Immature natural killer cell (primary cell): ENCODE results near the gene REM1. TPM values are rescaled to one million over a fixed set of nuclear protein-coding genes. Genes with fewer than 3 reads are reported as not detected.
"Not testable (repeated sequence)": the region's sequence is repeated elsewhere in the genome, so short reads cannot be mapped to it uniquely, and the experiment has no call there.

Source experiments
- DNase-seq, 3 donors: peaks; one replicate each; pipeline ENCODE4 v3.0.0; 2022; ENCODE audit warnings: mixed read lengths in 1 of 3
- H3K27ac Mint-ChIP-seq, 6 donors: one replicate each; pipeline ENCODE4 v1.8.0; 2020; ENCODE audit warnings: mixed read lengths in 6 of 6, mild to moderate bottlenecking in 5 of 6, inconsistent platforms in 4 of 6, moderate library complexity in 3 of 6
- H3K27me3 Mint-ChIP-seq, 3 donors: one replicate each; pipeline ENCODE4 v1.8.0; 2020 to 2021; ENCODE audit warnings: low read depth in 3 of 3, mild to moderate bottlenecking in 3 of 3, mixed read lengths in 3 of 3, moderate library complexity in 3 of 3, inconsistent platforms in 1 of 3
- H3K36me3 Mint-ChIP-seq, 3 donors: one replicate each; pipeline ENCODE4 v1.8.0; 2020; ENCODE audit warnings: mixed read lengths in 3 of 3, inconsistent platforms in 2 of 3, mild to moderate bottlenecking in 2 of 3
- H3K4me1 Mint-ChIP-seq, 2 donors: one replicate each; pipeline ENCODE4 v1.8.0; 2020; ENCODE audit warnings: inconsistent platforms in 2 of 2, mild to moderate bottlenecking in 2 of 2, mixed read lengths in 2 of 2, moderate library complexity in 1 of 2
- H3K4me3 Mint-ChIP-seq, 5 donors: one replicate each; pipeline ENCODE4 v1.8.0; 2020; ENCODE audit warnings: mild to moderate bottlenecking in 5 of 5, mixed read lengths in 5 of 5, inconsistent platforms in 3 of 5, moderate library complexity in 3 of 5
- H3K9me3 Mint-ChIP-seq, 6 donors: one replicate each; pipeline ENCODE4 v1.8.0; 2020; ENCODE audit warnings: mild to moderate bottlenecking in 6 of 6, mixed read lengths in 6 of 6, inconsistent platforms in 4 of 6, moderate library complexity in 3 of 6
- polyA plus RNA-seq, 3 donors: library from polyadenylated mRNA; unstranded; fragments of 300-500 nt; fragmentation: Illumina TruSeq; gene quantifications; one replicate each; pipeline ENCODE4 v1.2.3, GENCODE V29; 2021

Gene REM1
- polyA plus RNA-seq, 3 donors from 2014 or later, result not detected

- not testable (repeated sequence) for H3K27me3 Mint-ChIP-seq, H3K4me3 Mint-ChIP-seq, DNase-seq, H3K9me3 Mint-ChIP-seq, H3K27ac Mint-ChIP-seq, H3K36me3 Mint-ChIP-seq
- peaks cover 30 to 52% of the 10 kb centered on the region in 2 donors for H3K4me1 Mint-ChIP-seq
Measured at GRCh38 chr20:31521267-31521666, 46.2 kb downstream of the REM1 start.

- Mint-ChIP-seq H3K4me3 (no peak overlapping the region), H3K4me1 (peaks cover 30 to 58% of the 10 kb centered on the region in 2 donors), H3K9me3 (no peaks in the 10 kb centered on the region), H3K27me3 (no peaks in the 10 kb centered on the region), H3K36me3 (peaks cover 0 to 9% (median 3%) of the 10 kb centered on the region in 3 donors), H3K27ac (peak overlapping the region in 2 of 6 donors; percentile 49 to 74)
- DNase-seq, result no peak
Measured at GRCh38 chr20:31522731-31523130, 47.6 kb downstream of the REM1 start.

- Mint-ChIP-seq H3K9me3 (no peaks in the 10 kb centered on the region), H3K36me3 (peaks cover 0 to 9% (median 3%) of the 10 kb centered on the region in 3 donors), H3K27ac (peak overlapping the region in 2 of 6 donors; percentile 34 to 67), H3K4me1 (peaks cover 30 to 58% of the 10 kb centered on the region in 2 donors), H3K27me3 (no peaks in the 10 kb centered on the region), H3K4me3 (no peak overlapping the region)
- no peak for DNase-seq
Measured at GRCh38 chr20:31523361-31524283, 48.5 kb downstream of the REM1 start.

DNA sequence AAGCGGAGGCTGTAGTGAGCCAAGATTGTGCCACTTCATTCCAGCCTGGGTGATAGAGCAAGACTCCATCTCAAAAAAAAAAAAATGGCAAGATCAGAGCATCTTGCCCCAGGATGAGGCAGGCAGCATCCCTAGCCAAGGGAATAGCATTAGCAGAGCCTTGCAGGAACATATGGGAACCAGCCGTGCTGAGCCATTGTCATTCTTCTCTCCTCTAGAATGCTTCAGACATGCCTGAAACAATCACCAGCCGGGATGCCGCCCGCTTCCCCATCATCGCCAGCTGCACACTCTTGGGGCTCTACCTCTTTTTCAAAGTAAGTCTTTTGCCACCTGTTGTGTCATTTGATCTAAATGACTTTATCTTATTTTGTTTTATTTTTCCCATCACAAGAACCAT lies 52.2 kb downstream of the REM1 start:
- H3K27ac Mint-ChIP-seq, result peak overlapping the region in 2 of 6 donors; percentile 52 to 55
- peaks cover 9 to 17% (median 10%) of the 10 kb centered on the region in 3 donors for H3K36me3 Mint-ChIP-seq
- peaks cover 9 to 32% of the 10 kb centered on the region in 2 donors for H3K4me1 Mint-ChIP-seq
- no peak overlapping the region for H3K4me3 Mint-ChIP-seq
- DNase-seq, result no peak
- H3K9me3 Mint-ChIP-seq, result no peaks in the 10 kb centered on the region
- H3K27me3 Mint-ChIP-seq, result no peaks in the 10 kb centered on the region

Other genes with a start within 250 kb of the REM1 start
- not detected for gene DEFB115, start 217.6 kb upstream of the REM1 start, polyA plus RNA-seq
- not detected for gene DEFB116, start 166.7 kb upstream of the REM1 start, polyA plus RNA-seq
- gene DEFB118, start 106.7 kb upstream of the REM1 start, polyA plus RNA-seq, result not detected
- gene DEFB119, start 84.7 kb upstream of the REM1 start, polyA plus RNA-seq, result not detected
- not detected for gene DEFB121, start 69.1 kb upstream of the REM1 start, polyA plus RNA-seq
- gene DEFB123, start 34.7 kb upstream of the REM1 start, polyA plus RNA-seq, result not detected
- gene DEFB124, start 161 bp upstream of the REM1 start, polyA plus RNA-seq, result not detected
- gene HM13, start 39.2 kb downstream of the REM1 start, polyA plus RNA-seq, result 100 to 1,000 TPM; 112 to 167 (median 152) TPM
- gene ID1, start 130.0 kb downstream of the REM1 start, polyA plus RNA-seq, result 1 to 10 TPM; 1.4 to 4.2 (median 1.9) TPM
- gene COX4I2, start 162.6 kb downstream of the REM1 start, polyA plus RNA-seq, result not detected
- 10 to 100 TPM; 30.9 to 60.4 (median 39.3) TPM for gene BCL2L1, start 247.6 kb downstream of the REM1 start, polyA plus RNA-seq